RPMI7951 (cell line): Measurements from ENCODE around the gene NDUFB1. TPM values are rescaled to one million over a fixed set of nuclear protein-coding genes. Genes with fewer than 3 reads are reported as not detected.

Experiments
- DNase-seq: peaks from one replicate; pipeline ENCODE4 v3.0.0-alpha.2; 2012; ENCODE audit warnings: low read depth
- total RNA-seq: library from RNA; depleted of rRNA; stranded (reverse); fragments of >200 nt; shearing (Covaris generic); gene quantifications from 2 replicates; pipeline ENCODE4 v1.2.3, GENCODE V29; 2014; rRNA removed

NDUFB1 gene
- total RNA-seq, 1 experiment from 2014 or later = 472 TPM

- DNase-seq = no peak
These were observed 21.7 kb downstream of the NDUFB1 start for GRCh38 chr14:92099802-92100201.

GRCh38 chr14:92093320-92093719, 28.2 kb downstream of the NDUFB1 start:
- no peak for DNase-seq

- no peak for DNase-seq
These were observed 33.0 kb downstream of the NDUFB1 start for GRCh38 chr14:92088494-92088893.

- DNase-seq = no peak
These were observed 47.0 kb downstream of the NDUFB1 start for GRCh38 chr14:92074555-92074954.

Other genes starting within 250 kb of the NDUFB1 start
- gene FBLN5, start 174.0 kb downstream of the NDUFB1 start, total RNA-seq = under 0.01 TPM in 1 of 2 replicates, not detected in the other
- gene TRIP11, start 81.6 kb downstream of the NDUFB1 start, total RNA-seq = 17.9 and 30.2 TPM in 2 replicates
- 21.4 and 26.0 TPM in 2 replicates for gene ATXN3, start 15.1 kb downstream of the NDUFB1 start, total RNA-seq
- 40.6 and 56.0 TPM in 2 replicates for gene CPSF2, start 263 bp upstream of the NDUFB1 start, total RNA-seq
- not detected in 2 replicates for gene SLC24A4, start 201.5 kb upstream of the NDUFB1 start, total RNA-seq